ENCODE measurements around the gene TMEM108.
A peak's percentile ranks its signal among the peaks of the same experiment; 100 is the strongest.

The TMEM108 gene

GRCh38 chr3:133038731-133039375 lies 662 bp downstream of the TMEM108 start:
- no peak for TF ChIP-seq CTCF (IDR thresholded peaks at IDR 0.05; ENCODE audit: low read depth, low read length)
- in situ Hi-C loops (cut with HindIII; ENCODE audit: low sequenced_read_pairs) = no loop called here
- H3K4me3 ChIP-seq (ENCODE audit: low read depth, low read length) = peak overlapping the region; percentile 71
- peak; percentile 6 for DNase-seq (ENCODE audit: low read depth, low spot score)

GRCh38 chr3:133040696-133041523 lies 2.7 kb downstream of the TMEM108 start:
- peak; percentile 82 for TF ChIP-seq CTCF (IDR thresholded peaks at IDR 0.05; ENCODE audit: low read depth, low read length)
- peak; percentile 81 for DNase-seq (ENCODE audit: low read depth, low spot score)
- H3K4me3 ChIP-seq (ENCODE audit: low read depth, low read length) = no peak overlapping the region
- in situ Hi-C loops (cut with HindIII; ENCODE audit: low sequenced_read_pairs) = no loop called here

GRCh38 chr3:133041524-133041829 lies 3.3 kb downstream of the TMEM108 start:
- DNase-seq (ENCODE audit: low read depth, low spot score) = no peak
- TF ChIP-seq CTCF (IDR thresholded peaks at IDR 0.05; ENCODE audit: low read depth, low read length) = no peak
- in situ Hi-C loops (cut with HindIII; ENCODE audit: low sequenced_read_pairs) = no loop called here

GRCh38 chr3:133042778-133043177 lies 4.6 kb downstream of the TMEM108 start:
- no peak overlapping the region for H3K4me3 ChIP-seq (ENCODE audit: low read depth, low read length)
- no peak for TF ChIP-seq CTCF (IDR thresholded peaks at IDR 0.05; ENCODE audit: low read depth, low read length)
- in situ Hi-C loops (cut with HindIII; ENCODE audit: low sequenced_read_pairs) = no loop called here
- peak; percentile 63 for DNase-seq (ENCODE audit: low read depth, low spot score)

More at GRCh38 chr3:133041524-133041829, 3.3 kb downstream of the TMEM108 start:
- H3K4me3 ChIP-seq (ENCODE audit: low read depth, low read length) = no peak overlapping the region

- no peak for TF ChIP-seq CTCF (IDR thresholded peaks at IDR 0.05; ENCODE audit: low read depth, low read length)
Measured at GRCh38 chr3:133047980-133048379, 9.8 kb downstream of the TMEM108 start.

GRCh38 chr3:133049491-133049890 lies 11.3 kb downstream of the TMEM108 start:
- no peak overlapping the region for H3K4me3 ChIP-seq (ENCODE audit: low read depth, low read length)
- DNase-seq (ENCODE audit: low read depth, low spot score) = no peak
- TF ChIP-seq CTCF (IDR thresholded peaks at IDR 0.05; ENCODE audit: low read depth, low read length) = no peak

More at GRCh38 chr3:133047980-133048379, 9.8 kb downstream of the TMEM108 start:
- DNase-seq (ENCODE audit: low read depth, low spot score) = no peak
- no peak overlapping the region for H3K4me3 ChIP-seq (ENCODE audit: low read depth, low read length)
- in situ Hi-C loops (cut with HindIII; ENCODE audit: low sequenced_read_pairs) = no loop called here

More at GRCh38 chr3:133049491-133049890, 11.3 kb downstream of the TMEM108 start:
- in situ Hi-C loops (cut with HindIII; ENCODE audit: low sequenced_read_pairs) = no loop called here

Data from astrocyte of the spinal cord (primary cell).